ENCODE measurements around the gene IFITM5. TPM values are rescaled to one million over a fixed set of nuclear protein-coding genes. Genes with fewer than 3 reads are reported as not detected.
A peak's percentile ranks its signal among the peaks of the same experiment; 100 is the strongest.

IFITM5 gene
- total and polyA plus RNA-seq, 2 of the 8 experiments (the other 6 are each of a cell fraction or from before 2014, with no cell fraction given), result not detected

DNA sequence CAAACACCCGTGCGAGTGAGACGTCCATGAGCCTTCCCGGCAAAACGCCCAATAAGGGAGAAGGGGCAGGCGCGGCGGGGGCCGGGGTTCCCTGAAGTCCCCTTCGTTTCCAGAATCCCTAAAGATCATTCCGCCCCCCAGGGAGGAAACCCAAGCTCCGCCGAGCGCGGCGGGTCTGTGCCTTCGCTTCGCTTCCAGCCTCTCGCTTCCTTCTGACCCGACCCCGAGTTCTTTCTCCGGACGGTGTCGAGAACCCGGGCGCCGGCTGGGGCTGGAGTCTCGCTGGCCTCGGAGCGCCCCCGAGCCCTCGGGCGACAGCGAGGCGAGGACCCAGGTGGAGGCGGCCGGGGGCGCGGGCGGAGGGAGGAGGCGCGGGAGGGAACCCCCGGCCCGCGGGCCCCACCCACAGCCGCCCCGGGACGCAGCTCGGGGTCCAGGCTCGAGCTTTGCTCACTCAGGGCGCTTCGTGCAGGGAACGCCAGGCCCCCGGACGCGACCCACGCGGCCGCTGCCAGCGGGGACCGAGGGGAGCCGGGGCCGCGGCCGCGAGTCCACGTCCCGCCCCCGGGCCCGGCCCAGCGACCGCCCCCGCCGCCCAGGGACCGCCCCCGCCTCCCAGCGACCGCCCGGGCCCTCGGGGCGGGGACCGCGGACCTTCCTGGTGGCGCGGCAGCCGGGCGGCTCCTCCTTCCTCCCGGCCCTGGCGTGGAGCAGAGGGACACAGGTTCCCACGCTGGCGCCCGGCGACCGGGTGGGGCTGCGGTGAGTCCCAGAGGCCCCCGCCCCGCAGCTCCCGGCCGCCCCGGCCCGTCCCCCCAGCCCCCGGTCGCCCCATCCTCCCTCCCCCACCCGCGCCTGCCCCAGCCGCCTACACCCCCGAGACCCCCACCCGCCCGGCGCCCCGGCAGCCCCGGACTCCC lies 10.6 kb downstream of the IFITM5 start, which contains the start of gene PGGHG:
PGGHG (plus strand) TSS at position 649 of the 920 bp plus-strand sequence. CDS start 691 bp downstream, outside the sequence.
- H3K9ac ChIP-seq (replicated peaks in 1 of 4; ENCODE audit: extremely low read depth in 1 of 4, low read depth in 3 of 4, low read length in 3 of 4), result no peak within 1 kb of the TSS; a peak in 2 of 7 replicates
- peak within 1 kb of the TSS; percentile 95; the same call in 1 of the 2 replicates for H2BK15ac ChIP-seq (ENCODE audit: low read length)
- ChIA-PET CTCF (ENCODE audit: partially characterized antibody) (interaction anchor here (1.2 to 3.9 kb wide), 4 partner anchors 10 to 38 kb away, joined by 3 to 30 read pairs (median 8); no protein-coding TSS in a partner anchor), POLR2A (ENCODE audit: partially characterized antibody) (interaction anchor here (0.7 to 7.7 kb wide), 12 partner anchors 8 to 80 kb away, joined by 3 to 51 read pairs (median 3); partner anchors contain the start of gene IFITM5)
- peak within 1 kb of the TSS; percentile 87; the same call in 1 of the 2 replicates for H2AK5ac ChIP-seq (ENCODE audit: low read depth, low read length)
- DNase-seq (ENCODE audit: low read depth in 1 of 2, low spot score in 2 of 2) (peak in 1 of 2 experiments; percentile 61), FAIRE-seq (no peak)
- H3K36me3 ChIP-seq (ENCODE audit: control insufficient read depth in 2 of 4, insufficient read depth in 4 of 4, low read length in 3 of 4), result peaks cover 3 to 19% (median 6%) of the 10 kb centered on the region in 4 experiments; a peak in 5 of 8 replicates
- H3K4me1 ChIP-seq (replicated peaks in 1 of 4; ENCODE audit: control insufficient read depth in 3 of 4, insufficient read depth in 4 of 4, low read length in 3 of 4), result peaks cover 0 to 42% (median 32%) of the 10 kb centered on the region in 4 experiments; a peak in 6 of 7 replicates
- peak within 1 kb of the TSS; percentile 84; the same call in 1 of the 2 replicates for H2BK12ac ChIP-seq (ENCODE audit: low read depth, low read length)
- peak within 1 kb of the TSS; percentile 67 to 84 for H3K4me2 ChIP-seq (ENCODE audit: insufficient read depth in 1 of 2, low read depth in 2 of 2, low read length in 2 of 2)
- H4K20me1 ChIP-seq (replicated peaks in 1 of 2; ENCODE audit: control insufficient read depth in 1 of 2, insufficient read depth in 2 of 2, low read length in 2 of 2), result no peaks in the 10 kb centered on the region
- 0 out of 2 replicates have a peak, but pooled peaks cover 4% of the 10 kb centered on the region for H3K79me1 ChIP-seq (ENCODE audit: low read depth, low read length)
- peak within 1 kb of the TSS; percentile 71 for H3K18ac ChIP-seq (ENCODE audit: extremely low read depth, low read length)
- 4% methylated on average over 25 of the region's 112 CpGs; no CpG with 5 or more reads in 1 of the 2 experiments for WGBS, 2 experiments (ENCODE audit: extremely low coverage in 1 of 2, insufficient coverage in 1 of 2, insufficient read length in 1 of 2, insufficient replicate concordance in 2 of 2, low coverage in 1 of 2, low lambda C conversion rate in 2 of 2, missing lambda C conversion rate in 1 of 2)
- H3K14ac ChIP-seq (ENCODE audit: insufficient read length), result no peak within 1 kb of the TSS
- H2BK5ac ChIP-seq (ENCODE audit: low read depth, low read length), result peak within 1 kb of the TSS; percentile 66; the same call in 1 of the 2 replicates
- peak within 1 kb of the TSS; percentile 97 for H4K91ac ChIP-seq (replicated peaks; ENCODE audit: insufficient read length, low read length)
- no peak within 1 kb of the TSS for H4K5ac ChIP-seq (ENCODE audit: insufficient read length, low read depth, low read length)
- H3K4ac ChIP-seq (replicated peaks; ENCODE audit: insufficient read length, low read depth, low read length), result peak within 1 kb of the TSS; percentile 99
- H3K27me3 ChIP-seq (replicated peaks in 1 of 4; ENCODE audit: control insufficient read depth in 3 of 4, extremely low read depth in 1 of 4, insufficient read depth in 3 of 4, low read length in 3 of 4), result peaks cover 5 to 16% (median 13%) of the 10 kb centered on the region in 4 experiments; a peak in 6 of 7 replicates
- no peaks in the 10 kb centered on the region for H3K79me2 ChIP-seq (ENCODE audit: control insufficient read depth in 1 of 2, insufficient read depth in 2 of 2, low read length in 2 of 2)
- H3K27ac ChIP-seq (ENCODE audit: low read depth, low read length), result no peak within 1 kb of the TSS
- peak within 1 kb of the TSS; percentile 72; the same call in 1 of the 2 replicates for H2BK20ac ChIP-seq (ENCODE audit: low read length)
- H4K8ac ChIP-seq (ENCODE audit: extremely low read depth, insufficient read depth, low read length), result peak within 1 kb of the TSS; percentile 83
- peak within 1 kb of the TSS; percentile 61 for H2BK120ac ChIP-seq (replicated peaks; ENCODE audit: low read depth, low read length)
- H2AFZ ChIP-seq (ENCODE audit: low read length), result no peak within 1 kb of the TSS
- no peak within 1 kb of the TSS for H3K56ac ChIP-seq (replicated peaks; ENCODE audit: insufficient read length, low read depth, low read length)
- no peak within 1 kb of the TSS for H3K23ac ChIP-seq (ENCODE audit: insufficient read length)
- peaks cover 0 to 3% of the 10 kb centered on the region in 2 experiments; a peak in 1 of 4 replicates for H3K9me3 ChIP-seq (ENCODE audit: insufficient read depth in 2 of 2, low read depth in 1 of 2, low read length in 1 of 2)
- TF ChIP-seq KDM4A (IDR thresholded peaks at IDR 0.05; ENCODE audit: low read depth, low read length, severe bottlenecking) (peak; percentile 58), RNF2 (IDR thresholded peaks at IDR 0.05; ENCODE audit: borderline replicate concordance, low read depth, low read length, missing control alignments, poor library complexity, severe bottlenecking) (peak; percentile 48), SP2 (IDR thresholded peaks at IDR 0.05; ENCODE audit: low read length) (no peak), GABPA (IDR thresholded peaks at IDR 0.05; ENCODE audit: borderline replicate concordance, insufficient read depth, low read length) (0 out of 2 replicates have a peak, but pooled peaks have one; percentile 34), PHF8 (conservative IDR thresholded peaks at IDR 0.05; ENCODE audit: low read depth, low read length) (0 out of 2 replicates have a peak, but pooled peaks have one; percentile 38), EZH2 (IDR thresholded peaks at IDR 0.05; ENCODE audit: low read depth, low read length, severe bottlenecking) (peak; percentile 39), BCL11A (IDR thresholded peaks at IDR 0.05; ENCODE audit: low read depth in 2 of 2, low read length in 2 of 2) (no peak)
- H3K23me2 ChIP-seq (ENCODE audit: low read depth, low read length), result peaks cover 5% of the 10 kb centered on the region; the same call in 1 of the 2 replicates
- peak within 1 kb of the TSS; percentile 34 to 59 (median 45) for H3K4me3 ChIP-seq (ENCODE audit: extremely low read depth in 1 of 4, insufficient read depth in 2 of 4, low read depth in 3 of 4, low read length in 4 of 4)
